Heart left ventricle (tissue), 16 donors: ENCODE measurements around the gene SMG9. TPM values are rescaled to one million over a fixed set of nuclear protein-coding genes. Genes with fewer than 3 reads are reported as not detected.

Experiments
- ATAC-seq, 4 donors: fragments of 200-7000 bp; cut with Tn5 transposase; one replicate each; pipeline ENCODE4 v1.9.1; 2020 to 2022; ENCODE audit warnings: moderate library complexity in 4 of 4, mild to moderate bottlenecking in 3 of 4, moderate number of reproducible peaks in 1 of 4
- DNase-seq, 5 donors: peaks; one replicate each; pipeline ENCODE4 v3.0.0-alpha.2; 2020
- H3K27ac ChIP-seq, 12 donors: fragments of 200-600 bp; sonication (generic) in 4 of 12; one replicate each; pipeline versions ENCODE4 v1.5.0 to v1.8.0; 2016 to 2022; ENCODE audit warnings: mild to moderate bottlenecking in 2 of 12
- H3K27me3 ChIP-seq, 9 donors: fragments of 200-600 bp; sonication (generic) in 2 of 9; one replicate each; pipeline versions ENCODE4 v1.5.1 to v1.8.0; 2016 to 2022; ENCODE audit warnings: mild to moderate bottlenecking in 3 of 9
- H3K36me3 ChIP-seq, 9 donors: fragments of 200-600 bp; sonication (generic) in 2 of 9; one replicate each; pipeline versions ENCODE4 v1.5.0 to v1.8.0; 2018 to 2022; ENCODE audit warnings: mild to moderate bottlenecking in 2 of 9
- H3K4me1 ChIP-seq, 12 donors: fragments of 200-600 bp; sonication (generic) in 4 of 12; one replicate each; pipeline versions ENCODE4 v1.5.0 to v1.8.0; 2016 to 2022; ENCODE audit warnings: mild to moderate bottlenecking in 3 of 12
- H3K4me3 ChIP-seq, 12 donors: fragments of 200-600 bp; sonication (generic) in 4 of 12; one replicate each; pipeline versions ENCODE4 v1.5.0 to v1.8.0; 2017 to 2022; ENCODE audit warnings: mild to moderate bottlenecking in 9 of 12, moderate library complexity in 4 of 12
- H3K9me3 ChIP-seq, 12 donors: fragments of 200-600 bp; sonication (generic) in 4 of 12; one replicate each; pipeline versions ENCODE4 v1.5.0 to v1.8.0; 2016 to 2022; ENCODE audit warnings: mild to moderate bottlenecking in 1 of 12
- CTCF ChIP-seq, 12 donors: fragments of 200-600 bp; sonication (generic) in 4 of 12; IDR thresholded peaks; one replicate each; pipeline versions ENCODE4 v1.5.0 to v1.8.0; 2018 to 2022; ENCODE audit warnings: antibody characterized with exemption in 12 of 12, mild to moderate bottlenecking in 5 of 12
- POLR2A ChIP-seq, 2 donors: fragments of 450-650 bp; IDR thresholded peaks; one replicate each; pipeline ENCODE4 v1.6.1; 2017; ENCODE audit warnings: antibody characterized with exemption in 2 of 2, mild to moderate bottlenecking in 2 of 2, moderate library complexity in 2 of 2
- WGBS, 4 donors: extraction: QIAGEN DNeasy Blood & Tissue Kit in 2 of 4; methylation state at CpG; one replicate each; pipeline versions ENCODE4 v1.1.5 to v1.1.7; 2013 to 2018; 5-methylcytosine and 5-hydroxymethylcytosine counted together
- intact Hi-C, 10 donors: fragments of 100-400 bp; cut with DNase I; formaldehyde crosslinking; loops; one replicate each; pipeline versions ENCODE4 v1.11.1 to v1.14.2; 2022
- polyA plus RNA-seq, 2 donors: library from polyadenylated mRNA; stranded (reverse); fragments of 200-250 nt; gene quantifications; one replicate each; pipeline ENCODE4 v1.2.3, GENCODE V29; 2013
- total RNA-seq, 9 donors: library from RNA; depleted of rRNA in 2 of 9; stranded (reverse); fragments of >200 nt in 2 of 9; fragmentation: NEBNext Ultra II Directional in 3 of 9; extraction: Animal tissue kit (Norgen Biotek cat#: 25700) in 3 of 9; gene quantifications; one replicate each; pipeline versions ENCODE4 v1.1.0 to v1.2.4, GENCODE V29; 2016 to 2023
- donor health status: ischemic (EF 13 %, LVEDD 7.1; RV severe dilation, severe dysfunction).
- donor health status: healthy with polysubstance abuse.
- donor health status: DM: no; HTN: yes; CAD: no.
- donor health status: DM: no; HTN: no; CAD: no.
- donor health status: ischemic (EF 25% LVEDD 6.9; RV normal size, moderate dysfunction).
- donor health status: ischemic (EF 25% LVEDD 5.7; RV mildly dilated, moderate dysfunction).
- donor health status: healthy.
- donor health status: DM: yes; HTN: yes; CAD: no.
- donor health status: ischemic (EF 35%, LVEDD 5.7; RV mildly dilated, moderate dysfunction).
- donor health status: nonischemic (EF 11% LVEDD 7.7; RV severe dilation, severe dysfunction).
- donor health status: DM: yes; HTN: yes; CAD: no.
- donor health status: PGD.
- donor health status: ischemic (EF 29% LVEDD 5.4; RV normal size, mild dysfunction).
- donor health status: nonischemic (EF 23%, LVEDD 6.1; RV moderate dilation, normal function).

The SMG9 gene
- total and polyA plus RNA-seq, 11 donors = 5.8 to 27.7 (median 14.9) TPM

- intact Hi-C loops = no loop called here
- TF ChIP-seq CTCF (IDR thresholded peaks at IDR 0.05) (no peak), POLR2A (IDR thresholded peaks at IDR 0.05) (no peak)
- WGBS, 4 donors = 91 to 94% (median 92%) methylated on average over 5 of the region's 5 CpGs
- no peak overlapping the region for H3K4me3 ChIP-seq
- no peaks in the 10 kb centered on the region for H3K9me3 ChIP-seq
- no peak for DNase-seq
- no peak overlapping the region for H3K27ac ChIP-seq
- ATAC-seq = no peak
- H3K27me3 ChIP-seq = no peaks in the 10 kb centered on the region
- H3K4me1 ChIP-seq = peaks cover 0 to 16% (median 7%) of the 10 kb centered on the region in 12 donors
- no peaks in the 10 kb centered on the region for H3K36me3 ChIP-seq
Observed at GRCh38 chr19:43721469-43722048, 33.2 kb downstream of the SMG9 start.

GRCh38 chr19:43720936-43721335 is 33.8 kb downstream of the SMG9 start:
- ATAC-seq = no peak
- 81 to 87% (median 84%) methylated on average over 10 of the region's 10 CpGs for WGBS, 4 donors
- intact Hi-C loops = no loop called here

GRCh38 chr19:43719918-43720317 is 34.8 kb downstream of the SMG9 start:
- TF ChIP-seq CTCF (IDR thresholded peaks at IDR 0.05) (no peak), POLR2A (IDR thresholded peaks at IDR 0.05) (no peak)
- Histone ChIP-seq H3K4me3 (no peak overlapping the region), H3K27me3 (no peaks in the 10 kb centered on the region), H3K9me3 (no peaks in the 10 kb centered on the region), H3K27ac (no peak overlapping the region), H3K4me1 (peaks cover 0 to 2% (median under 1%) of the 10 kb centered on the region in 12 donors), H3K36me3 (no peaks in the 10 kb centered on the region)
- intact Hi-C loops = no loop called here
- DNase-seq = no peak
- ATAC-seq = no peak
- WGBS, 4 donors = 75 to 82% (median 76%) methylated on average over 5 of the region's 5 CpGs

More at GRCh38 chr19:43720936-43721335, 33.8 kb downstream of the SMG9 start:
- Histone ChIP-seq H3K27ac (no peak overlapping the region), H3K4me1 (peaks cover 0 to 11% (median 7%) of the 10 kb centered on the region in 12 donors), H3K36me3 (no peaks in the 10 kb centered on the region), H3K4me3 (no peak overlapping the region), H3K27me3 (no peaks in the 10 kb centered on the region), H3K9me3 (no peaks in the 10 kb centered on the region)
- TF ChIP-seq POLR2A (IDR thresholded peaks at IDR 0.05) (no peak), CTCF (IDR thresholded peaks at IDR 0.05) (no peak)
- no peak for DNase-seq

- Histone ChIP-seq H3K27ac (no peak overlapping the region), H3K36me3 (no peaks in the 10 kb centered on the region), H3K4me1 (no peaks in the 10 kb centered on the region), H3K9me3 (no peaks in the 10 kb centered on the region), H3K4me3 (no peak overlapping the region), H3K27me3 (no peaks in the 10 kb centered on the region)
- DNase-seq (no peak), ATAC-seq (no peak)
- WGBS, 4 donors = 90 to 93% (median 92%) methylated on average over 26 to 37 of the region's 37 CpGs
- TF ChIP-seq CTCF (IDR thresholded peaks at IDR 0.05) (no peak), POLR2A (IDR thresholded peaks at IDR 0.05) (no peak)
- intact Hi-C loops = no loop called here
Observed at GRCh38 chr19:43719378-43719868, 35.3 kb downstream of the SMG9 start.
